ENCODE results near the gene PLXNA4.

GRCh38 chr7:132203021-132203420 is 373.2 kb downstream of the PLXNA4 start:
- TF ChIP-seq POLR2A (IDR thresholded peaks at IDR 0.05) (no peak), CTCF (IDR thresholded peaks at IDR 0.05) (no peak)

All from body of pancreas (tissue), 4 donors.